ENCODE data around the gene TRIM66.
"Not testable (repeated sequence)": the region's sequence is repeated elsewhere in the genome, so short reads cannot be mapped to it uniquely, and the experiment has no call there.

Gene TRIM66

DNA sequence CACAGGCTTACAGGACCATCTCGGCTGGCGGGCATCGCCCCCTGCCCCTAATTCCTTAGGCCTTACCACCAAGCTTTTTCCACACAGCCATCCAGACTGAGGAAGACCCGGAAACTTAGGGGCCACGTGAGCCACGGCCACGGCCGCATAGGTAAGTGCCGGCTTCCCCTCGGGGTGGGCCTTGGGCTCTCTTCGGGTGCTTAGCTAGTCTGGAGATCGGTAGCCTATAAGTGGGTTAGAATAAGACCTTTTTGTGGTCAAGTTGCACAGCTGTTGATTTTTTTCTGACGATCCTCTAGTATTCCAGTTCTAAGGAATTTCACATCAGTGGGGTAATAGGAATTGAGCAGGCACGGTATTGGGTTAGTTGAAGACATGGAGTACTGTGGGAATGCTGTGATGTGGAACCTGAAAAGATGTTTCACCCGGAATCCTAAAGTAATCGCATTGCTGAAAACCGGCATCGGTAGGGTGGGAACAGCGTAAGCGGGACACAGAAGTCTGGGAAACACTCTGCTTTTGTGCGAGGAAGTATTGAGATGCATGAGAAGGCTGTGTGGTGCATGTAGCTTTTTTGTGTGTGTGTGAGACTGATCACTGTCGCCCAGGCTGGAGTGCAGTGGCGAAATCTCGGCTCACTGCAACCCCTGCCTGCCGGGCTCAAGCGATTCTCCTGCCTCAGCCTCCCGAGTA, 796 bp upstream of the TRIM66 start:
- peak overlapping the region; percentile 100 for H3K9ac ChIP-seq (ENCODE audit: insufficient read length)
- H3K4me3 ChIP-seq, result peak overlapping the region; percentile 98
- no peak for DNase-seq (ENCODE audit: low read depth, low spot score)
- peaks cover 46% of the 10 kb centered on the region for H3K36me3 ChIP-seq (ENCODE audit: insufficient read depth, low read length)
- TF ChIP-seq FOXP2 (optimal IDR thresholded peaks at IDR 0.05; ENCODE audit: control extremely low read depth, extremely low read length, insufficient read depth), result no peak
- no peak for TF ChIP-seq EZH2 (IDR thresholded peaks at IDR 0.05)
- no peak for TF ChIP-seq POLR2AphosphoS5 (IDR thresholded peaks at IDR 0.05; ENCODE audit: borderline replicate concordance, low read depth, low read length)
- peak overlapping the region; percentile 93 for H3K27ac ChIP-seq
- H3K9me3 ChIP-seq (ENCODE audit: low read depth, low read length), result no peaks in the 10 kb centered on the region

DNA sequence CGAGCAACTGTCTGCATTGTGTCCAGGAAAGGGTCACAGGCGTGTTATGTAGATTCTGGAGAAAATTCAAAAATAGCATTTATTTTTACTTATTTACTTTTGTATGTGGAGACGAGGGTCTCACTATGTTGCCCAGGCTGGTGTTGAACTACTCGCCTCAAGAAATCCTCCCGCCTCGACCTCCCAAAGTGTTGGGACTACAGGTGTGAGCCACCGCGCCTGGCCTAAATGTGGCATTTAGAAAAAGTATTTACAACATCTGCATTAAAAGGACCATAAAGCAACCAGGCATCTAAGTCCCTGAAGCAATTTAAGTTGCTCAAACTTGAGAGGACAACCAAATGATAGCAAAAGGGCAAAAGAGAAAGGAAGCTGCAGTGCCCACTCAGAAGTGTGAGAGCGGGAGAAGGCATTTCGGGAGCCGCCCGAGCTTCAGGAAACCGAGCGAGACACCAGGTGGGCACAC, 595 bp downstream of the TRIM66 start:
- DNase-seq (ENCODE audit: low read depth, low spot score), result no peak
- Histone ChIP-seq H3K27ac (peak overlapping the region; percentile 83), H3K9ac (ENCODE audit: insufficient read length) (peak overlapping the region; percentile 100), H3K36me3 (ENCODE audit: insufficient read depth, low read length) (peaks cover 41% of the 10 kb centered on the region), H3K9me3 (ENCODE audit: low read depth, low read length) (no peaks in the 10 kb centered on the region), H3K4me3 (peak overlapping the region; percentile 98)
- no peak for TF ChIP-seq EZH2 (IDR thresholded peaks at IDR 0.05)
- TF ChIP-seq POLR2AphosphoS5 (IDR thresholded peaks at IDR 0.05; ENCODE audit: borderline replicate concordance, low read depth, low read length), result no peak
- no peak for TF ChIP-seq FOXP2 (optimal IDR thresholded peaks at IDR 0.05; ENCODE audit: control extremely low read depth, extremely low read length, insufficient read depth)

- H3K27ac ChIP-seq, result no peak overlapping the region
- no peak overlapping the region for H3K9ac ChIP-seq (ENCODE audit: insufficient read length)
- TF ChIP-seq EZH2 (IDR thresholded peaks at IDR 0.05), result no peak
- TF ChIP-seq FOXP2 (optimal IDR thresholded peaks at IDR 0.05; ENCODE audit: control extremely low read depth, extremely low read length, insufficient read depth), result no peak
- TF ChIP-seq POLR2AphosphoS5 (IDR thresholded peaks at IDR 0.05; ENCODE audit: borderline replicate concordance, low read depth, low read length), result no peak
Measured at GRCh38 chr11:8679006-8679405, 3.5 kb downstream of the TRIM66 start.

DNA sequence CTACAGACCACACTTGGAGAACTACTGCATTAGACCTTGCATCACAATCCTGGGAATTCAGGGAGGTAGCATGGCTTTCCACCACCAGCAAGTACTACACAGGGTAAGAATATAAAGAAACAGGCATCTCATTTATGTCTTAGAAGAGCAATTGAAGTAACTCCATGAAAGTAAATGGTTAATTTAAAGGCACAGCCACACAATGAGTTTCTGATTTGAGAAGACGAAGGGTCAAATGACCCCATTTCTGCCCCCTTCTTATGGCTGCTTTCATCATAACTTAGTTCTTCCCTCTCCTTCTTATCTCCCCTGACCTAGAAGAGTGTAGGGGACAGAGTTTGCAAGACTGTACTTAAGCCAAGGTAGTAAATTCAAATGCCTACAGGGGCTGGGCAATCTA, 6.0 kb downstream of the TRIM66 start:
- H3K27ac ChIP-seq, result no peak overlapping the region
- no peaks in the 10 kb centered on the region for H3K36me3 ChIP-seq (ENCODE audit: insufficient read depth, low read length)
- no peak for DNase-seq (ENCODE audit: low read depth, low spot score)
- no peaks in the 10 kb centered on the region for H3K9me3 ChIP-seq (ENCODE audit: low read depth, low read length)
- TF ChIP-seq EZH2 (IDR thresholded peaks at IDR 0.05) (no peak), FOXP2 (optimal IDR thresholded peaks at IDR 0.05; ENCODE audit: control extremely low read depth, extremely low read length, insufficient read depth) (no peak), POLR2AphosphoS5 (IDR thresholded peaks at IDR 0.05; ENCODE audit: borderline replicate concordance, low read depth, low read length) (no peak)
- H3K9ac ChIP-seq (ENCODE audit: insufficient read length), result no peak overlapping the region
- no peak overlapping the region for H3K4me3 ChIP-seq

More at GRCh38 chr11:8679006-8679405, 3.5 kb downstream of the TRIM66 start:
- peaks cover 12% of the 10 kb centered on the region for H3K36me3 ChIP-seq (ENCODE audit: insufficient read depth, low read length)
- DNase-seq (ENCODE audit: low read depth, low spot score), result no peak
- no peaks in the 10 kb centered on the region for H3K9me3 ChIP-seq (ENCODE audit: low read depth, low read length)
- H3K4me3 ChIP-seq, result no peak overlapping the region

GRCh38 chr11:8674859-8675258, 7.6 kb downstream of the TRIM66 start:
- H3K9ac ChIP-seq (ENCODE audit: insufficient read length), result no peak overlapping the region
- TF ChIP-seq EZH2 (IDR thresholded peaks at IDR 0.05) (no peak), POLR2AphosphoS5 (IDR thresholded peaks at IDR 0.05; ENCODE audit: borderline replicate concordance, low read depth, low read length) (no peak), FOXP2 (optimal IDR thresholded peaks at IDR 0.05; ENCODE audit: control extremely low read depth, extremely low read length, insufficient read depth) (no peak)
- H3K36me3 ChIP-seq (ENCODE audit: insufficient read depth, low read length), result no peaks in the 10 kb centered on the region
- no peak overlapping the region for H3K4me3 ChIP-seq
- H3K9me3 ChIP-seq (ENCODE audit: low read depth, low read length), result no peaks in the 10 kb centered on the region
- DNase-seq (ENCODE audit: low read depth, low spot score), result no peak
- no peak overlapping the region for H3K27ac ChIP-seq

DNA sequence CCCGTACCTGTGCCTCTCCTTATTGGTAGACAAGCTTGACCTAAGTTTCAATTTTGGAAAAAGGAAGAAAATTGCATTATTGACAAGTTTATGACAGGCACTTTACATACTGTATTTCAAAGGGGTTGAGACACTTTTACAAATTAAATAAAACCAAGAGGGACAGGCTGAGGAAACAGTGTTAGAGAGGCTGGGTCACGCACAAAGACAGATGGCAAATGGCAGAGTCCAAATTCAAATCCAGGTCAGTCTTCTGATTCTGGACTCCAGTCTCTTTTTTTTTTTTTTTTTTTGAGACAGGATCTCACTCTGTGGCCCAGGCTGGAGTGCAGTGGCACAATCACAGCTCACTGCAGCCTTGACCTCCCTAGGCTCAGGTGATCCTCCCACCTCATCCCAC, 10.1 kb downstream of the TRIM66 start:
- Histone ChIP-seq H3K36me3 (ENCODE audit: insufficient read depth, low read length) (0 out of 2 replicates have a peak, but pooled peaks cover 5% of the 10 kb centered on the region), H3K9me3 (ENCODE audit: low read depth, low read length) (no peaks in the 10 kb centered on the region), H3K27ac (peak overlapping the region; percentile 93), H3K9ac (ENCODE audit: insufficient read length) (no peak overlapping the region), H3K4me3 (no peak overlapping the region)
- TF ChIP-seq FOXP2 (optimal IDR thresholded peaks at IDR 0.05; ENCODE audit: control extremely low read depth, extremely low read length, insufficient read depth) (no peak), EZH2 (IDR thresholded peaks at IDR 0.05) (no peak), POLR2AphosphoS5 (IDR thresholded peaks at IDR 0.05; ENCODE audit: borderline replicate concordance, low read depth, low read length) (no peak)
- no peak for DNase-seq (ENCODE audit: low read depth, low spot score)

DNA sequence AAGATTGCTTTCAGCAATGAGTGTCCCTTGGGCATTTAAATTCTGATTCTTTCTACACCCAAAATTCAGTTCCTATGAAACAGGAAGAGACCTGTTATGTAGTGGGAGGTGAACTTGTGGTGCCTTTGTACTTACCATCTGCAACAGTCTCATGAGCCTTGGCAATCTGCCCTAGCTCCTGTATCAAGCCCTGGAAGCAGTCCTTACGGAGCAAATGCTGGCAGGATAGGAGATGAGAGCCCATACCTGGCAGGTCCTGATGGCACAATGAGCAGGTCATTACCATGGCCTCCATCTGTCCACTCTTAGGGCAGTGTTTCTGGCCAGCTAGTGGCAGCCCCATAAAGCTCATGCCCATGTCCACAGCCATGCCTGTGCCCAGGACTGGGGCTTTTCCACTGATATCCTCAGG, 10.8 kb downstream of the TRIM66 start:
- H3K27ac ChIP-seq, result peak overlapping the region; percentile 93
- peak overlapping the region; percentile 61 for H3K4me3 ChIP-seq
- H3K36me3 ChIP-seq (ENCODE audit: insufficient read depth, low read length), result 0 out of 2 replicates have a peak, but pooled peaks cover 5% of the 10 kb centered on the region
- no peak for TF ChIP-seq FOXP2 (optimal IDR thresholded peaks at IDR 0.05; ENCODE audit: control extremely low read depth, extremely low read length, insufficient read depth)
- TF ChIP-seq EZH2 (IDR thresholded peaks at IDR 0.05), result no peak
- TF ChIP-seq POLR2AphosphoS5 (IDR thresholded peaks at IDR 0.05; ENCODE audit: borderline replicate concordance, low read depth, low read length), result no peak
- no peak for DNase-seq (ENCODE audit: low read depth, low spot score)
- H3K9me3 ChIP-seq (ENCODE audit: low read depth, low read length), result no peaks in the 10 kb centered on the region
- H3K9ac ChIP-seq (ENCODE audit: insufficient read length), result peak overlapping the region; percentile 63

- 0 out of 2 replicates have a peak, but pooled peaks cover 5% of the 10 kb centered on the region for H3K36me3 ChIP-seq (ENCODE audit: insufficient read depth, low read length)
- TF ChIP-seq FOXP2 (optimal IDR thresholded peaks at IDR 0.05; ENCODE audit: control extremely low read depth, extremely low read length, insufficient read depth) (no peak), POLR2AphosphoS5 (IDR thresholded peaks at IDR 0.05; ENCODE audit: borderline replicate concordance, low read depth, low read length) (no peak)
- peak overlapping the region; percentile 61 for H3K4me3 ChIP-seq
- H3K9ac ChIP-seq (ENCODE audit: insufficient read length), result peak overlapping the region; percentile 63
- DNase-seq (ENCODE audit: low read depth, low spot score), result no peak
- peak overlapping the region; percentile 93 for H3K27ac ChIP-seq
- H3K9me3 ChIP-seq (ENCODE audit: low read depth, low read length), result no peaks in the 10 kb centered on the region
Measured at GRCh38 chr11:8671193-8671612, 11.3 kb downstream of the TRIM66 start.

GRCh38 chr11:8670081-8670480, 12.4 kb downstream of the TRIM66 start:
- DNase-seq (ENCODE audit: low read depth, low spot score); H3K9me3 ChIP-seq (ENCODE audit: low read depth, low read length); H3K36me3 ChIP-seq (ENCODE audit: insufficient read depth, low read length); H3K4me3 ChIP-seq; H3K27ac ChIP-seq; H3K9ac ChIP-seq (ENCODE audit: insufficient read length): not testable (repeated sequence)
